ENCODE results near the gene FHIT.
"Not testable (repeated sequence)": the region's sequence is repeated elsewhere in the genome, so short reads cannot be mapped to it uniquely, and the experiment has no call there.

FHIT gene

GRCh38 chr3:61032991-61033390, 218.3 kb downstream of the FHIT start:
- TF ChIP-seq, protein P1, sequence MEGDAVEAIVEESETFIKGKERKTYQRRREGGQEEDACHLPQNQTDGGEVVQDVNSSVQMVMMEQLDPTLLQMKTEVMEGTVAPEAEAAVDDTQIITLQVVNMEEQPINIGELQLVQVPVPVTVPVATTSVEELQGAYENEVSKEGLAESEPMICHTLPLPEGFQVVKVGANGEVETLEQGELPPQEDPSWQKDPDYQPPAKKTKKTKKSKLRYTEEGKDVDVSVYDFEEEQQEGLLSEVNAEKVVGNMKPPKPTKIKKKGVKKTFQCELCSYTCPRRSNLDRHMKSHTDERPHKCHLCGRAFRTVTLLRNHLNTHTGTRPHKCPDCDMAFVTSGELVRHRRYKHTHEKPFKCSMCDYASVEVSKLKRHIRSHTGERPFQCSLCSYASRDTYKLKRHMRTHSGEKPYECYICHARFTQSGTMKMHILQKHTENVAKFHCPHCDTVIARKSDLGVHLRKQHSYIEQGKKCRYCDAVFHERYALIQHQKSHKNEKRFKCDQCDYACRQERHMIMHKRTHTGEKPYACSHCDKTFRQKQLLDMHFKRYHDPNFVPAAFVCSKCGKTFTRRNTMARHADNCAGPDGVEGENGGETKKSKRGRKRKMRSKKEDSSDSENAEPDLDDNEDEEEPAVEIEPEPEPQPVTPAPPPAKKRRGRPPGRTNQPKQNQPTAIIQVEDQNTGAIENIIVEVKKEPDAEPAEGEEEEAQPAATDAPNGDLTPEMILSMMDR (IDR thresholded peaks at IDR 0.05; ENCODE audit: low read depth, low read length, missing control alignments) = no peak
- DNase-seq (ENCODE audit: low read depth) = no peak
- H3K4me3 ChIP-seq (ENCODE audit: low read depth, low read length) = no peak overlapping the region
- in situ Hi-C loops (cut with HindIII; ENCODE audit: low sequenced_read_pairs) = no loop called here

DNA sequence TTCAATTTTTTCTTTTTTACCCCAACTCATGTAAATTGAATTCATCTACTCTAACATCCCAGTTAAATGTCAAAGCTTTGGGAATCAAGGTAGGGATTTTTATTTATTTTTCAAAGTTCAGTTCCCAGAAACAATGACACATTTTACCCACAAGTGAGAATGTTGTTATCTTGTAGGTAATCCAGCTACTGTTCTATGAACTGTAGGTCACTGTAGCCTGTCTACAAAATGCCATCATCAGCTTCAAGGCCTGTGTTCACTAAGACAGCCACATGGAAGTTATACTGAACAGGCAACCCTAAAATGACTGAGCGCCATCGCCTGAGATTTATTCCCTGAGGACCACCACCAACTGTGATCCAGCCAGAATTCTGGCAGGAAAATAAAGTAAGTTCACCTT, 219.7 kb downstream of the FHIT start:
- no peak overlapping the region for H3K4me3 ChIP-seq (ENCODE audit: low read depth, low read length)
- TF ChIP-seq, protein P1 (IDR thresholded peaks at IDR 0.05; ENCODE audit: low read depth, low read length, missing control alignments) = no peak
- in situ Hi-C loops (cut with HindIII; ENCODE audit: low sequenced_read_pairs) = no loop called here
- DNase-seq (ENCODE audit: low read depth) = no peak

DNA sequence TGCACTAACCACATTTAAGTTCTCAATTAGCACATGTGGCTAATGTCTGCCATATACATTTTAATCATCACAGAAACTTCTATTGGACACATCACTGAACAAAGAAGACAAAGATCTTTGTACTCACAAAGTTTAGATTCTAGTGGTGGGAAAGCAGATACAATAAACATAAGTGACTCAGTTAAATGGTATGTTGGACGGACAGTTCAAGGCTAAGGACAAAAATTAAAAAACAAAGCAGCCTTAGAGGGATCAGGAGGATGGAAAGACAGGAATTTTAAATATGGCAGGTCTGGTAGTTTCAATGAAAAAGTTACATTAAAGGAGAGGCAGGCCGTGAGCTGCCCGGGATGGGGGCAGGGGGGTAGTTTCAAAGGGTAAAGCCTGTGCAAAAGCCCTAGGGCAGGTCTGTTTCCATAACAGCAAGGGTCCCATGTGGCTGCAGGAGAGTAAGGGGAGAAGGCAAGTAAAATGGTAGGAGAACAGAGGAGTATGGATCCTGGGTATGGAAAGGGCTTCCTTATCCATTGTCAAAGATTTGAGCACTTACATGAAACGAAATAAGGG, 220.7 kb downstream of the FHIT start:
- TF ChIP-seq, protein P1 (IDR thresholded peaks at IDR 0.05; ENCODE audit: low read depth, low read length, missing control alignments) = no peak
- DNase-seq (ENCODE audit: low read depth) = peak; percentile 16
- H3K4me3 ChIP-seq (ENCODE audit: low read depth, low read length) = no peak overlapping the region
- in situ Hi-C loops (cut with HindIII; ENCODE audit: low sequenced_read_pairs) = no loop called here

DNA sequence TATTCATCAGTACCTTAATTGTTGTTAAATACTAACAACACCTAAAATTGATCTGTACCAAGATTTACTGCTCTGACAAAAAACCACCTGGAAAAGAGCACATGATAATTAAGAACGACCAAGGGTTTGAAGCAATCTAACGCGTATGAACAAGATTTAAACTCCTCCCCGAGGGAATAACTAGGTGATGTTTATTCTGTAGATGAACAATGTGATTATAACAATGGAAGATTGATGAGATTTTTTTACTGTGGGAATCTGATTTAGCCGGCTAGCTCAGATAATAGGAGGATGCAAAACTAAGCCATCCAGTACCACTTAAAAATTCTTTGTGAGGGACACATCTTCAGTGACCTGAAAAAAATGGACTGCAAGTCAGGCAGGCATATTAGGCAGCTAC, 222.1 kb downstream of the FHIT start:
- in situ Hi-C loops (cut with HindIII; ENCODE audit: low sequenced_read_pairs) = no loop called here
- no peak for DNase-seq (ENCODE audit: low read depth)
- no peak overlapping the region for H3K4me3 ChIP-seq (ENCODE audit: low read depth, low read length)
- TF ChIP-seq, protein P1 (IDR thresholded peaks at IDR 0.05; ENCODE audit: low read depth, low read length, missing control alignments) = no peak

GRCh38 chr3:61018807-61019206, 232.4 kb downstream of the FHIT start:
- TF ChIP-seq, protein P1 (IDR thresholded peaks at IDR 0.05; ENCODE audit: low read depth, low read length, missing control alignments) = no peak
- no peak for DNase-seq (ENCODE audit: low read depth)
- in situ Hi-C loops (cut with HindIII; ENCODE audit: low sequenced_read_pairs) = no loop called here
- H3K4me3 ChIP-seq (ENCODE audit: low read depth, low read length) = no peak overlapping the region

DNA sequence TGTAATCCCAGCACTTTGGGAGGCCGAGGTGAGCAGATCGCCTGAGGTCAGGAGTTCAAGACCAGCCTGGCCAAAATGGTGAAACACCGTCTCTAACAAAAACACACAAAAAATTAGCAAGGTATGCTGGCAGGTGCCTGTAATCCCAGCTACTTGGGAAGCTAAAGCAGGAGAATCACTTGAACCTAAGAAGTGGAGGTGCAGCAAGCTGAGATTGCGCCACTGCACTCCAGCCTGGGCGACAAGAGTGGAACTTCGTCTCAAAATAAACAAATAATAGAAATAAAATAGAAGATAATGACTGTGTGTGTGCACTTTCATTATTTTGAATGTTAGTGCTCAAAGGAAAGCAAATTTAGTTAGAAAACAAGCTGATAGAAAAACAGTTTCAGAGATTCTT, 234.2 kb downstream of the FHIT start:
- in situ Hi-C loops (cut with HindIII; ENCODE audit: low sequenced_read_pairs); H3K4me3 ChIP-seq (ENCODE audit: low read depth, low read length); DNase-seq (ENCODE audit: low read depth): not testable (repeated sequence)

GRCh38 chr3:61015859-61016258, 235.4 kb downstream of the FHIT start:
- no peak for DNase-seq (ENCODE audit: low read depth)
- H3K4me3 ChIP-seq (ENCODE audit: low read depth, low read length) = no peak overlapping the region
- TF ChIP-seq, protein P1 (IDR thresholded peaks at IDR 0.05; ENCODE audit: low read depth, low read length, missing control alignments) = no peak
- in situ Hi-C loops (cut with HindIII; ENCODE audit: low sequenced_read_pairs) = no loop called here

Measured in astrocyte of the cerebellum (primary cell).